CD4-positive, alpha-beta T cell (primary cell): Measurements from ENCODE around the gene TEK. TPM values are rescaled to one million over a fixed set of nuclear protein-coding genes. Genes with fewer than 3 reads are reported as not detected.

Experiments used
- ATAC-seq: fragments of 200-7000 bp; cut with Tn5 transposase; one replicate; pipeline ENCODE4 v1.10.0; 2022; ENCODE audit warnings: mild to moderate bottlenecking; ENCODE audit not compliant: poor library complexity
- CTCF ChIA-PET: fragments of 350-600 bp; sonication (Branson Sonifier 250); formaldehyde crosslinking; loops from one replicate; lab custom pipeline; 2021; ENCODE audit warnings: antibody characterized with exemption, inconsistent platforms; lab: Charles Lee
- POLR2A ChIA-PET: fragments of 350-600 bp; sonication (Branson Sonifier 250); formaldehyde crosslinking; loops from one replicate; lab custom pipeline; 2021; ENCODE audit warnings: antibody characterized with exemption, inconsistent platforms; lab: Charles Lee
- DNase-seq, 14 experiments: peaks; one replicate each; pipeline ENCODE4 v3.0.0-alpha.2; 2013 to 2020; ENCODE audit warnings: mixed read lengths in 2 of 14
- H3K27ac ChIP-seq, 2 donors: one replicate each; pipeline versions ENCODE4 v1.5.1 to v1.7.0; 2013; ENCODE audit warnings: low read length in 2 of 2, low read depth in 1 of 2, mild to moderate bottlenecking in 1 of 2
- H3K27me3 ChIP-seq, 2 experiments: 1 replicate in 1 of 2; 2 replicates in 1 of 2; pipeline versions ENCODE4 v1.6.1 to v1.7.0; 2013; ENCODE audit warnings: low read length in 2 of 2, control low read depth in 1 of 2, mild to moderate bottlenecking in 1 of 2, moderate library complexity in 1 of 2; ENCODE audit not compliant: insufficient read depth in 2 of 2, control insufficient read depth in 1 of 2
- H3K36me3 ChIP-seq: one replicate; pipeline ENCODE4 v1.6.1; 2013; ENCODE audit warnings: low read length, control low read depth; ENCODE audit not compliant: insufficient read depth
- H3K4me1 ChIP-seq: one replicate; pipeline ENCODE4 v1.6.1; 2013; ENCODE audit warnings: low read length, control low read depth; ENCODE audit not compliant: insufficient read depth
- H3K4me3 ChIP-seq: one replicate; pipeline ENCODE4 v1.5.1; 2013; ENCODE audit warnings: mild to moderate bottlenecking, low read length, moderate library complexity
- H3K9me3 ChIP-seq, 2 experiments: 1 replicate in 1 of 2; 2 replicates in 1 of 2; pipeline versions ENCODE4 v1.6.1 to v1.7.0; 2013; ENCODE audit warnings: low read length in 2 of 2, mild to moderate bottlenecking in 2 of 2, control low read depth in 1 of 2, moderate library complexity in 1 of 2; ENCODE audit not compliant: control insufficient read depth in 1 of 2, insufficient read depth in 1 of 2
- H3K27ac Mint-ChIP-seq: one replicate; pipeline ENCODE4 v1.8.0; 2020; ENCODE audit warnings: mixed read lengths
- H3K27me3 Mint-ChIP-seq: one replicate; pipeline ENCODE4 v1.8.0; 2021; ENCODE audit warnings: mixed read lengths
- H3K36me3 Mint-ChIP-seq: one replicate; pipeline ENCODE4 v1.8.0; 2021; ENCODE audit warnings: low read depth, mixed read lengths
- H3K4me1 Mint-ChIP-seq: one replicate; pipeline ENCODE4 v1.8.0; 2021; ENCODE audit warnings: low read depth, mixed read lengths
- H3K4me3 Mint-ChIP-seq: one replicate; pipeline ENCODE4 v1.8.0; 2020; ENCODE audit warnings: mild to moderate bottlenecking, mixed read lengths
- H3K9me3 Mint-ChIP-seq: one replicate; pipeline ENCODE4 v1.8.0; 2020; ENCODE audit warnings: mixed read lengths
- intact Hi-C, 2 experiments: fragments of 100-400 bp; cut with DNase I in 1 of 2; cut with micrococcal nuclease in 1 of 2; formaldehyde crosslinking; loops; one replicate each; pipeline versions ENCODE4 v1.15.1 to v1.9.0; 2023 to 2025; cut with DNase I, micrococcal nuclease
- total RNA-seq, 174 experiments: library from RNA in 2 of 174; stranded (reverse) in 2 of 174; gene quantifications; one replicate each; pipeline ENCODE4 v1.2.3 and lab custom pipeline; 2021 to 2026
- TF ChIP-seq, protein P1 (sequence below): fragments of 200-600 bp; IDR thresholded peaks from one replicate; pipeline ENCODE4 v1.8.0; 2022; ENCODE audit warnings: antibody characterized with exemption, mild to moderate bottlenecking

TEK gene
- total RNA-seq, 2 experiments from 2014 or later = not detected

DNA sequence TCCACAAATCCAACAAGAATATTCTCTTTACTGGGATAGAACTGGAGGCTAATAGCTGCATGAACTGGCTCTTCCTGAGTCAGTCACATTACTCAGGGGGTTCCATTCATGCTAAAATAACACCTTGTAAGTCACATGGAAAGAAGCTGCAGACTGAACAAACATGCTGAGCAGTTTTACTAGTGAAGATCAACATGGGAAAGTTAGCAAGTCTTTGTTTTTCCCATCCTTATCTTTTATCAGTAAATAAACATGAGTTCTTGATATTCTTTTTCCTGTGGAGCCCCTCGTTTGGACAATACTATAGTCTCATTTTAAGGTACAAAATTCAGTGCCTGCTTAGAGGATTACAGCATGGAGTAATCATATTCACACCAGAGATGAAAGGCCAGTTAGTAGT is 43.7 kb upstream of the TEK start:
- Histone ChIP-seq H3K4me1 (no peaks in the 10 kb centered on the region), H3K36me3 (no peaks in the 10 kb centered on the region), H3K27ac (no peak overlapping the region), H3K4me3 (no peak overlapping the region), H3K27me3 (no peaks in the 10 kb centered on the region), H3K9me3 (no peaks in the 10 kb centered on the region)
- Mint-ChIP-seq H3K36me3 (peaks cover 7% of the 10 kb centered on the region), H3K27ac (no peak overlapping the region), H3K27me3 (no peaks in the 10 kb centered on the region), H3K9me3 (no peaks in the 10 kb centered on the region), H3K4me1 (no peaks in the 10 kb centered on the region), H3K4me3 (no peak overlapping the region)
- intact Hi-C loops = no loop called here
- ATAC-seq (no peak), DNase-seq (no peak)
- POLR2A ChIA-PET = no interaction called here
- TF ChIP-seq, protein P1, sequence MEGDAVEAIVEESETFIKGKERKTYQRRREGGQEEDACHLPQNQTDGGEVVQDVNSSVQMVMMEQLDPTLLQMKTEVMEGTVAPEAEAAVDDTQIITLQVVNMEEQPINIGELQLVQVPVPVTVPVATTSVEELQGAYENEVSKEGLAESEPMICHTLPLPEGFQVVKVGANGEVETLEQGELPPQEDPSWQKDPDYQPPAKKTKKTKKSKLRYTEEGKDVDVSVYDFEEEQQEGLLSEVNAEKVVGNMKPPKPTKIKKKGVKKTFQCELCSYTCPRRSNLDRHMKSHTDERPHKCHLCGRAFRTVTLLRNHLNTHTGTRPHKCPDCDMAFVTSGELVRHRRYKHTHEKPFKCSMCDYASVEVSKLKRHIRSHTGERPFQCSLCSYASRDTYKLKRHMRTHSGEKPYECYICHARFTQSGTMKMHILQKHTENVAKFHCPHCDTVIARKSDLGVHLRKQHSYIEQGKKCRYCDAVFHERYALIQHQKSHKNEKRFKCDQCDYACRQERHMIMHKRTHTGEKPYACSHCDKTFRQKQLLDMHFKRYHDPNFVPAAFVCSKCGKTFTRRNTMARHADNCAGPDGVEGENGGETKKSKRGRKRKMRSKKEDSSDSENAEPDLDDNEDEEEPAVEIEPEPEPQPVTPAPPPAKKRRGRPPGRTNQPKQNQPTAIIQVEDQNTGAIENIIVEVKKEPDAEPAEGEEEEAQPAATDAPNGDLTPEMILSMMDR = no peak
- CTCF ChIA-PET = no interaction called here

DNA sequence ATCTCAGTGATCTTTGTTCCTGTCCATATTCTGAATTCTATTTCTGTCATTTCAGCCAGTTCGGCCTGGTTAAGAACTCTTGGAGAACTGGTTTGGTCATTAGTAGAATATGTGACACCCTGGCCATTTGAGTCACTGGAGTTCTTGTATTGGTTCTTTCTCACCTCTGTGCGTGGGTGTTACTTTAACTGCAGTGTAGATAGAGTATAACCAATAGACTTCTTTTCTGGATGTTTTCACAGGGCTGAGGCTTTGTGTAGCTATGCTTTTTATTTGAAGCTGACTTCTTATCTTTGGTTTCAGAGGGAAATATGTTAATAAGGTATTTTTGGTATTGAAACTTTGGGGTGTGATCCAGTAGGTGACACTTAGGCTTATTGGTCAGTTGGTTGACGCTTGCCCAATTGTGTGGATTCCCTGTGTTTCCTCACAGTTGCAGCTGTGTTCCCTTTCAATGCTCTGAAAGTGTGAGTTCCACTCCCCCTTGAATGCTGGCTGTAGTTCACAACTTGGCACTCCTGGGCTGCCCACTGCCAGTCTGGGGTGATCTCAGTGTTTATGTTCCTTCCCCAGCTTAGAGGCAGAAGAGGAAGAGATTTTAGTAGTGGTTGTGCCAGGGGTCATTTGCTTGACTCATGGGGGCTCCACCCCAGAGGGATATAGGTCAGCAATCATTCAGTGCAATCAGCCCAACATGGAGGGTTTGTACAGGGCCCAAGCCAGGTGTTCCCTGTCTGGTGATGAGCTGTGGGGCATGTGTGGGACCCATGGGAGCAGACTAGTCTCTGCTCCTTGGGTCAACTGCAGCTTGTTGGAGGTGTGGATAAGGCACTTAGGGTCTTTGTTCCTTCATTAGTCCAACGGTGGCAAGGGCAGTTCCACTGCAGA is 34.9 kb upstream of the TEK start:
- Mint-ChIP-seq H3K36me3 (peaks cover 16% of the 10 kb centered on the region), H3K4me1 (no peaks in the 10 kb centered on the region), H3K9me3 (peaks cover 7% of the 10 kb centered on the region), H3K4me3 (no peak overlapping the region), H3K27ac (no peak overlapping the region), H3K27me3 (no peaks in the 10 kb centered on the region)
- H3K27me3 ChIP-seq = no peaks in the 10 kb centered on the region
- DNase-seq (no peak), ATAC-seq (no peak)
- ChIA-PET CTCF (no interaction called here), POLR2A (no interaction called here)
- H3K36me3 ChIP-seq = no peaks in the 10 kb centered on the region
- intact Hi-C loops = no loop called here
- H3K4me3 ChIP-seq = no peak overlapping the region
- H3K9me3 ChIP-seq = no peaks in the 10 kb centered on the region
- no peak overlapping the region for H3K27ac ChIP-seq
- H3K4me1 ChIP-seq = no peaks in the 10 kb centered on the region
- TF ChIP-seq, protein P1 = no peak

GRCh38 chr9:27078685-27079084 is 30.3 kb upstream of the TEK start:
- H3K4me3 Mint-ChIP-seq = no peak overlapping the region
- DNase-seq = no peak
- no peaks in the 10 kb centered on the region for H3K27me3 Mint-ChIP-seq
- no peaks in the 10 kb centered on the region for H3K4me1 Mint-ChIP-seq
- H3K27me3 ChIP-seq = no peaks in the 10 kb centered on the region
- TF ChIP-seq, protein P1 = no peak
- ATAC-seq = no peak
- intact Hi-C loops = no loop called here
- H3K27ac Mint-ChIP-seq = no peak overlapping the region
- H3K36me3 Mint-ChIP-seq = peaks cover 10% of the 10 kb centered on the region
- H3K9me3 Mint-ChIP-seq = peaks cover 2% of the 10 kb centered on the region
- H3K36me3 ChIP-seq = no peaks in the 10 kb centered on the region
- ChIA-PET POLR2A (no interaction called here), CTCF (no interaction called here)
- no peak overlapping the region for H3K27ac ChIP-seq
- no peak overlapping the region for H3K4me3 ChIP-seq
- no peaks in the 10 kb centered on the region for H3K4me1 ChIP-seq
- no peaks in the 10 kb centered on the region for H3K9me3 ChIP-seq
